ENCODE measurements around the gene CD3E.

CD3E gene

DNA sequence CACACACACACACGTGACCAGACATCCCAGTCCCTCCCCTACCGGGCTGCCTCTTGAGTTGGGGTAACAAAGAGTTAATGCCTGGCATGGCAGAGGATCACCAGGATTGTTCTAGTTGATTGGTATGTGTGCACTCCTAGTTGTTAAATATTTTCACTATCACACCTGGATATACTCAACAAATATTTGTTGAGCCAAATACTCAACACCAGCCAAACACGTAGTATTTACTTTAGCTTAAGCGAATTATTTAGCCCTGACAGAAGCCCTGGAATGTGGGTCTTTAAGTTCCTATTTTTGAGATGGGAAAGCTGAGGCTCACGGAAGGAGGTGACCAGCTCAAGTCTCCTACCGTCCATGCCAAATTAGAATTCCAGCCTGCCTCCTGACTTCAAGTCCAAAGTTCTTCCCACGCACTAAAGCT is 10.5 kb downstream of the CD3E start (continued):
- TF ChIP-seq ZNF157 (tag by site-specific recombination; IDR thresholded peaks at IDR 0.05) (no peak), ZNF830 (tag by site-specific recombination; IDR thresholded peaks at IDR 0.05; ENCODE audit: low read depth) (no peak), ZNF529 (tag by site-specific recombination; IDR thresholded peaks at IDR 0.05; ENCODE audit: insufficient replicate concordance) (no peak), ZNF114 (tag by site-specific recombination; IDR thresholded peaks at IDR 0.05) (no peak), ZNF777 (tag by site-specific recombination; IDR thresholded peaks at IDR 0.05; ENCODE audit: borderline replicate concordance) (no peak), SALL2 (tag by site-specific recombination; IDR thresholded peaks at IDR 0.05; ENCODE audit: borderline replicate concordance) (no peak), ZBTB21 (tag by site-specific recombination; IDR thresholded peaks at IDR 0.05) (no peak), ZNF394 (tag by site-specific recombination; IDR thresholded peaks at IDR 0.05; ENCODE audit: borderline replicate concordance) (no peak), ZNF621 (tag by site-specific recombination; IDR thresholded peaks at IDR 0.05) (no peak)
- TF ChIP-seq, protein P1, sequence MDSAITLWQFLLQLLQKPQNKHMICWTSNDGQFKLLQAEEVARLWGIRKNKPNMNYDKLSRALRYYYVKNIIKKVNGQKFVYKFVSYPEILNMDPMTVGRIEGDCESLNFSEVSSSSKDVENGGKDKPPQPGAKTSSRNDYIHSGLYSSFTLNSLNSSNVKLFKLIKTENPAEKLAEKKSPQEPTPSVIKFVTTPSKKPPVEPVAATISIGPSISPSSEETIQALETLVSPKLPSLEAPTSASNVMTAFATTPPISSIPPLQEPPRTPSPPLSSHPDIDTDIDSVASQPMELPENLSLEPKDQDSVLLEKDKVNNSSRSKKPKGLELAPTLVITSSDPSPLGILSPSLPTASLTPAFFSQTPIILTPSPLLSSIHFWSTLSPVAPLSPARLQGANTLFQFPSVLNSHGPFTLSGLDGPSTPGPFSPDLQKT (IDR thresholded peaks at IDR 0.05; ENCODE audit: borderline replicate concordance, low read depth, low read length): no peak

DNA sequence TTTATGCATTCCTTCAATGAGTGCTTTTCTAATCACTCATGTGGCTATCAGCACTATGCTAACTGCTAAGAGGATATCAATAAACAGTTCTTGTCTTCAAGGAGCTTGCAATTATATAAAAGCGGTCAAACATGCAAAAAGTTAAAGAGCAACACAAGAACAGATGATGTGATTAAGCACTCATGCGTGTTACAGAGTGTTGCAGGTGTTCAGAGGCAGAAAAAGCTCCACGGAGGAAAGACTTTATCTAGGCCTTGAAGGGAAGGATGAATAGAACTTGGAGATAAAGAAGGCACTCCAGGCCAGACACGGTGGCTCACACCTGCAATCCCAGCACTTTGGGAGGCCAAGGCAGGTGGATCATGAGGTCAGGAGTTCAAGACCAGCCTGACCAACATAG is 13.6 kb downstream of the CD3E start:
- Histone ChIP-seq H3K36me3 (ENCODE audit: control insufficient read depth in 2 of 2, insufficient read depth in 1 of 2, low read length in 2 of 2) (no peaks in the 10 kb centered on the region), H3K9me3 (ENCODE audit: control insufficient read depth, insufficient read depth, low read depth, low read length) (no peaks in the 10 kb centered on the region), H3K27ac (ENCODE audit: extremely low read depth, low read depth, low read length) (no peak overlapping the region), H3K4me1 (ENCODE audit: control insufficient read depth, insufficient read depth, low read length) (peaks cover 7% of the 10 kb centered on the region), H3K4me3 (ENCODE audit: low read depth, low read length) (no peak overlapping the region)
- ChIA-PET CTCF (interaction anchor here (0.6 kb wide), 2 partner anchors 35 to 77 kb away, joined by 4 read pairs; no protein-coding TSS in a partner anchor), POLR2A (no interaction called here)
- no peak for TF ChIP-seq HOXD13 (CRISPR knock-in tag; IDR thresholded peaks at IDR 0.05; ENCODE audit: borderline replicate concordance)
- no peak for TF ChIP-seq ZNF621 (tag by site-specific recombination; IDR thresholded peaks at IDR 0.05)
- TF ChIP-seq OSR2 (tag by site-specific recombination; IDR thresholded peaks at IDR 0.05): no peak
- TF ChIP-seq ZNF701 (tag by site-specific recombination; IDR thresholded peaks at IDR 0.05): no peak
- TF ChIP-seq ZFP37 (tag by site-specific recombination; IDR thresholded peaks at IDR 0.05): no peak
- TF ChIP-seq ZSCAN16 (tag by site-specific recombination; IDR thresholded peaks at IDR 0.05): no peak
- TF ChIP-seq ZNF529 (tag by site-specific recombination; IDR thresholded peaks at IDR 0.05; ENCODE audit: insufficient replicate concordance): no peak
- TF ChIP-seq ZNF239 (tag by site-specific recombination; IDR thresholded peaks at IDR 0.05): no peak
- TF ChIP-seq, protein P2, sequence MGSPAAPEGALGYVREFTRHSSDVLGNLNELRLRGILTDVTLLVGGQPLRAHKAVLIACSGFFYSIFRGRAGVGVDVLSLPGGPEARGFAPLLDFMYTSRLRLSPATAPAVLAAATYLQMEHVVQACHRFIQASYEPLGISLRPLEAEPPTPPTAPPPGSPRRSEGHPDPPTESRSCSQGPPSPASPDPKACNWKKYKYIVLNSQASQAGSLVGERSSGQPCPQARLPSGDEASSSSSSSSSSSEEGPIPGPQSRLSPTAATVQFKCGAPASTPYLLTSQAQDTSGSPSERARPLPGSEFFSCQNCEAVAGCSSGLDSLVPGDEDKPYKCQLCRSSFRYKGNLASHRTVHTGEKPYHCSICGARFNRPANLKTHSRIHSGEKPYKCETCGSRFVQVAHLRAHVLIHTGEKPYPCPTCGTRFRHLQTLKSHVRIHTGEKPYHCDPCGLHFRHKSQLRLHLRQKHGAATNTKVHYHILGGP (tag by site-specific recombination; IDR thresholded peaks at IDR 0.05): no peak
- TF ChIP-seq ZNF544 (tag by site-specific recombination; IDR thresholded peaks at IDR 0.05): no peak
- no peak for TF ChIP-seq PRDM1 (tag by site-specific recombination; IDR thresholded peaks at IDR 0.05)
- no peak for TF ChIP-seq ZNF140 (tag by site-specific recombination; IDR thresholded peaks at IDR 0.05)
- no peak for TF ChIP-seq ZNF558 (tag by site-specific recombination; IDR thresholded peaks at IDR 0.05)
- TF ChIP-seq ZNF311 (tag by site-specific recombination; IDR thresholded peaks at IDR 0.05; ENCODE audit: borderline replicate concordance): no peak
- TF ChIP-seq ZNF10 (tag by site-specific recombination; IDR thresholded peaks at IDR 0.05): no peak
- TF ChIP-seq, protein P3, sequence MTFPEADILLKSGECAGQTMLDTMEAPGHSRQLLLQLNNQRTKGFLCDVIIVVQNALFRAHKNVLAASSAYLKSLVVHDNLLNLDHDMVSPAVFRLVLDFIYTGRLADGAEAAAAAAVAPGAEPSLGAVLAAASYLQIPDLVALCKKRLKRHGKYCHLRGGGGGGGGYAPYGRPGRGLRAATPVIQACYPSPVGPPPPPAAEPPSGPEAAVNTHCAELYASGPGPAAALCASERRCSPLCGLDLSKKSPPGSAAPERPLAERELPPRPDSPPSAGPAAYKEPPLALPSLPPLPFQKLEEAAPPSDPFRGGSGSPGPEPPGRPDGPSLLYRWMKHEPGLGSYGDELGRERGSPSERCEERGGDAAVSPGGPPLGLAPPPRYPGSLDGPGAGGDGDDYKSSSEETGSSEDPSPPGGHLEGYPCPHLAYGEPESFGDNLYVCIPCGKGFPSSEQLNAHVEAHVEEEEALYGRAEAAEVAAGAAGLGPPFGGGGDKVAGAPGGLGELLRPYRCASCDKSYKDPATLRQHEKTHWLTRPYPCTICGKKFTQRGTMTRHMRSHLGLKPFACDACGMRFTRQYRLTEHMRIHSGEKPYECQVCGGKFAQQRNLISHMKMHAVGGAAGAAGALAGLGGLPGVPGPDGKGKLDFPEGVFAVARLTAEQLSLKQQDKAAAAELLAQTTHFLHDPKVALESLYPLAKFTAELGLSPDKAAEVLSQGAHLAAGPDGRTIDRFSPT (tag by site-specific recombination; IDR thresholded peaks at IDR 0.05): no peak

Measured in HEK293 (cell line).